Skeletal muscle tissue (tissue), 4 donors: ENCODE measurements around the gene MTRR. TPM values are rescaled to one million over a fixed set of nuclear protein-coding genes. Genes with fewer than 3 reads are reported as not detected.

Experiments used
- H3K27ac ChIP-seq: one replicate; pipeline ENCODE4 v1.7.0; 2013; ENCODE audit warnings: mild to moderate bottlenecking, low read depth, low read length, inconsistent platforms
- H3K27me3 ChIP-seq, 3 donors: one replicate each; pipeline ENCODE4 v1.7.0; 2013; ENCODE audit warnings: low read length in 3 of 3; ENCODE audit not compliant: control insufficient read depth in 3 of 3, insufficient read depth in 3 of 3
- H3K36me3 ChIP-seq, 3 donors: one replicate each; pipeline ENCODE4 v1.7.0; 2013; ENCODE audit warnings: low read length in 3 of 3; ENCODE audit not compliant: control insufficient read depth in 3 of 3, insufficient read depth in 3 of 3
- H3K4me1 ChIP-seq, 3 donors: one replicate each; pipeline ENCODE4 v1.7.0; 2013; ENCODE audit warnings: low read length in 3 of 3, mild to moderate bottlenecking in 3 of 3; ENCODE audit not compliant: control insufficient read depth in 3 of 3, insufficient read depth in 3 of 3
- H3K4me3 ChIP-seq, 3 donors: one replicate each; pipeline ENCODE4 v1.7.0; 2013; ENCODE audit warnings: low read length in 3 of 3
- H3K9ac ChIP-seq, 3 donors: one replicate each; pipeline ENCODE4 v1.7.0; 2013; ENCODE audit warnings: low read length in 3 of 3, mild to moderate bottlenecking in 3 of 3, moderate library complexity in 2 of 3, low read depth in 1 of 3
- H3K9me3 ChIP-seq, 3 donors: one replicate each; pipeline ENCODE4 v1.7.0; 2013; ENCODE audit warnings: low read length in 3 of 3; ENCODE audit not compliant: control insufficient read depth in 3 of 3
- total RNA-seq: library from RNA; depleted of rRNA; stranded (reverse); fragments of >200 nt; gene quantifications from one replicate; pipeline ENCODE4 v1.2.3, GENCODE V29; 2014
- donor health status: Osteomylitis.

MTRR gene
- total RNA-seq, 1 donor from 2014 or later = 29.7 TPM

DNA sequence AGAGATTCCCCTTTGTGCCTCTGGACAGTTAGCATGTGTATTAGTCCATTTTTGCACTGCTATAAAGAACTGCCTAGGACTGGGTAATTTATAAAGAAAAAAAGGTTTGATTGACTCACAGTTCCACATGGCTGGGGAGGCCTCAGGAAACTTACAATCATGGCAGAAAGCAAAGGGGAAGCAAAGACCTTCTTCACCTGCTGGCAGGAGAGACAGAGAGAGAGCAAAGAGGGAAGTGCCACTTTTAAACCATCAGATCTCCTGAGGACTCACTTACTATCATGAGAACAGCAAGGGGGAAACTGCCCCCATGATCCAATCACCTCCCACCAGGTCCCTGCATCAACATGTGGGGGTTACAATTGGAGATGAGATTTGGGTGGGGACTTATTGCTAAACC, 24.0 kb upstream of the MTRR start:
- H3K9ac ChIP-seq = no peak overlapping the region
- no peak overlapping the region for H3K4me3 ChIP-seq
- peaks cover 10 to 28% (median 27%) of the 10 kb centered on the region in 3 donors for H3K27me3 ChIP-seq
- H3K36me3 ChIP-seq = no peaks in the 10 kb centered on the region
- no peaks in the 10 kb centered on the region for H3K9me3 ChIP-seq
- no peak overlapping the region for H3K27ac ChIP-seq
- H3K4me1 ChIP-seq = peaks cover 4 to 6% (median 5%) of the 10 kb centered on the region in 3 donors

DNA sequence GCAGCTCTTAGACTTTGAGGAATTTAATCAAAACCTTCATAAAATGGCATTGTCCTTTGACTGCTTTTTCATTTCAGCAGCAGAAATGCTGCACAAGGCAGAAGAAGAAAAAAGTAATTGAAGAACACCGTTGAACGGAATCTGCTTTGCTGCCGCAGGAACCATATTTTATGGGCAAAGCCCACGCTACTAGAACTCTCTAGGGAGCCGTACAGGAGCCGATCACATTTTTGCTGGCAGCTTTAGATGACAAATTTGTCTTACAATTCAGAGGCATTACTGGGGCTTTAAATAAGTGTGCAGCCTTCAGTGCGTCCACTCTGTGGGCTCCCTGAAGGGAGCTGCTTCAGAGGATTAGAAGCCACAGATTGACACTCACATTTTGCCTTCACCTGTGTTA, 23.4 kb upstream of the MTRR start:
- Histone ChIP-seq H3K27ac (no peak overlapping the region), H3K9ac (no peak overlapping the region), H3K4me1 (peaks cover 6 to 8% (median 6%) of the 10 kb centered on the region in 3 donors), H3K36me3 (no peaks in the 10 kb centered on the region), H3K27me3 (peaks cover 10 to 30% (median 28%) of the 10 kb centered on the region in 3 donors), H3K9me3 (no peaks in the 10 kb centered on the region), H3K4me3 (no peak overlapping the region)

DNA sequence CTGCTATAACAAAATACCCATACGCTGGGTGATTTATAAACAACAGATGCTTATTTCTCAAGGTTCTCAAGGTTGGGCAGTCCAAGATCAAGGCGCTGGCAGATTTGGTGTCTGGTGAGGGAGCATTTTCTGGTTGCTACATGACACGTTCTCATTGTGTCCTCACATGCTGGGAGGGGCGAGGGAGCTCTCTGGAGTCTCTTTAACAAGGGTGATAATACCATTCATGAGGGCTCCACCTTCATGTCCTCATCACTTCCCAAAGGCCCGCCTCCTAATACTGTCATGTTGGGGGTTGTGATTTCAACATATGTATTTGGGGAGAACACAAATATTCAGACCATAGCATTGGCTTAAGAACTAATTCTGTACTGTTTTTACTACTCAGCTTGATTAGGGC, 22.6 kb upstream of the MTRR start:
- Histone ChIP-seq H3K9me3 (no peaks in the 10 kb centered on the region), H3K4me3 (no peak overlapping the region), H3K27me3 (peaks cover 10 to 34% (median 32%) of the 10 kb centered on the region in 3 donors), H3K9ac (no peak overlapping the region), H3K27ac (no peak overlapping the region), H3K4me1 (peaks cover 6 to 8% (median 6%) of the 10 kb centered on the region in 3 donors), H3K36me3 (no peaks in the 10 kb centered on the region)

DNA sequence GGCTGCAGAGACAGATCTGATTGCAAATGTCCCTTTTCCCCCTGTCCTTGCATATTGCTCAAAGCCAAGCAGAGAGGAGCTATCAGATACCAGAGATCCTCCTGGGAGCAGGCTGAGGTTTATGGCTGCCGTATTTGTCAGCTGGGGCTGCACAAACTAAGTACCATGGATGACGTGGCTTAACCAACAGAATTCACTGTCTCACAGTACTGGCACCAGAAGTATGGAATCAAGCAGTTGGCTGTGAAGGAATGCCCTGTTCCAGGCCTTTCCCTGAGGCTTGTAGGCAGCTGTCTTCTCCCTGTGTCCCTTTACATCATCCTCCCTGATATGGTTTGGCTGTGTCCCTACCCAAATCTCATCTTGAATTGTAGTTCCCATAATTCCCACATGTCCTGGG, 20.7 kb upstream of the MTRR start:
- Histone ChIP-seq H3K4me3 (no peak overlapping the region), H3K36me3 (no peaks in the 10 kb centered on the region), H3K4me1 (peaks cover 6 to 8% (median 6%) of the 10 kb centered on the region in 3 donors), H3K27ac (no peak overlapping the region), H3K9me3 (no peaks in the 10 kb centered on the region), H3K9ac (no peak overlapping the region), H3K27me3 (peaks cover 10 to 43% (median 38%) of the 10 kb centered on the region in 3 donors)

DNA sequence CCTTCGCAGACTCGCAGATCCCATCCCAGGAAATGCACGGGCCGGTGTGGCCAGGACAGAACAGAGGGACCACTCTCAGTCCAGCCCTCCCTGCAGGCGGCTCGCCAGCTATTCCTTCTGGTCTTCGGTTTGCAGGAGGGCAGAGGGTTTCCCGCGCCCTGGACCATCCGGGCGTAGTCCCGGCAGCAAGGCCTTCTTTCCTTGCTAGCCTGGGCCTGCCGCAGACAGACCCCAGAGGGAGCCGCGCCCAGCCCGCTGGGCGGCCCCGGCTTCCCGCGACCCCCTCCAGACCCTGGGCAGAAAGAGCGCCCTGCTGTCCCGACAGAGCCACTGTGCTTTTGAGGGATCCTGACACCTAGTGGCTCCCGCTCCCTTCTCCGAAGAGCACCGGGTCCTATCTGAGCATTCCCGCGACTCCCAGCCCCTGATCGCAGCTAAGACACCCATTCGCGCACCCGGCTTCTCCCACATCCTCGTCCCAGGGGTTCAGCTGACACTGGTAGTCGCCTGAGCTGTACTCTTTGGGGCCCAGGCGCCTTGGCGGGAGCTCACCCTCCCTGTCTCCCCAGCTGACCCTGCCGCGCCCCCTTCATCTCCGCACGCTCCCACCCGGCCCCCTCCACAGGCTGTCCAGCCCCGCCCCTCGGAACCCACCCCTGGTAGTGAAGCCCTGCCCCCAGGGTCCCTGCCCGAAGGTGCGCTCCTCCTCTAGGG, 19.1 kb upstream of the MTRR start:
- H3K4me3 ChIP-seq = peak overlapping the region; percentile 27 to 56 (median 55)
- no peaks in the 10 kb centered on the region for H3K9me3 ChIP-seq
- peaks cover 6 to 8% (median 6%) of the 10 kb centered on the region in 3 donors for H3K4me1 ChIP-seq
- peaks cover 10 to 39% (median 36%) of the 10 kb centered on the region in 3 donors for H3K27me3 ChIP-seq
- peak overlapping the region in 2 of 3 donors; percentile 45 to 47 for H3K9ac ChIP-seq
- no peak overlapping the region for H3K27ac ChIP-seq
- H3K36me3 ChIP-seq = no peaks in the 10 kb centered on the region

DNA sequence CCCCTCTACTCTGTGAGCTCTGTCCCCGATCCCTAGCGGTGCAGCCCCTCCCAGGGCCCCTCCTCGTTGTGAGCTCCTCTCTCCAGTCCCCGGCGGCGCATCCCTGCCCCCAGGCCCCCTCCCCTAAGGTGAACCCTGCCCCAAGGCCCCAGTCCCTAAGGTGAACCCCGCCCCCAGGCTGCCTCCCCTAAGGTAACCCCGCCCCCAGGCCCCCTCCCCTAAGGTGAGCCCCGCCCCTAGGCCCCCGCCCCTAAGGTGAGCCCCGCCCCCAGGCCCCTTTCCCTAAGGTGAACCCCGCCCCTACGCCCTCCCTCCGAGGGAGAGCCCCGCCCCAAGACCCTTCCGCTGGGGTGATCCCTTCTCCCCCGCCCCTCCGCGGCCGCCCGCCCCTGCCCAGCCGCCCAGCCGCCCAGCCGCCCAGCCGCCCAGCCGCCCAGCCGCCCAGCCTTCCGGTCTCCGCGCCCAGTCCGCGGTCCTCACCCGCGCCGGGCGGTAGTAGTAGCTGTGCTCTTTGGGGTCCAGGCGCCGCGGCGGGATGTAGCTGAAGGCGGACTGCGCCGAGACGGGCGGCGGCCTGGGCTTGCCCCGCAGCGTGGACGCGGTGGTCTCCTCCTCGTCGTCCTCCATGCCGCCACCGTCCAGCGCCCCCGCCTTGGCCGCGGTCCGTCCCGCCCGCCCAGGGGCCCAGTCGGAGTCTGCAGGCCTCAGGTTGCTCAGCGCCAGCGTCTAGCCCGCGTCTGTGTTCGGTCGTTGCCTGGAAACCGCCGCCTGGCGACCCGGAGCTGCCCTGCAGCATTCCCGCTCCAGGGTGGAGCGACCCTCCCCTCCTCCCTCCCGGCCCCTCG, 18.3 kb upstream of the MTRR start, which contains the start of gene CFAP90:
Gene CFAP90, minus strand, starts transcription at position 739 of the 845 bp plus-strand sequence. Its CDS starts 112 bp downstream, at position 627.
- H3K9me3 ChIP-seq = no peaks in the 10 kb centered on the region
- H3K4me3 ChIP-seq = peak within 1 kb of the TSS; percentile 30 to 63 (median 62)
- peaks cover 10 to 39% (median 31%) of the 10 kb centered on the region in 3 donors for H3K27me3 ChIP-seq
- no peaks in the 10 kb centered on the region for H3K36me3 ChIP-seq
- H3K4me1 ChIP-seq = peaks cover 6 to 8% (median 6%) of the 10 kb centered on the region in 3 donors
- peak within 1 kb of the TSS in 2 of 3 donors; percentile 45 to 47 for H3K9ac ChIP-seq
- H3K27ac ChIP-seq = no peak within 1 kb of the TSS

DNA sequence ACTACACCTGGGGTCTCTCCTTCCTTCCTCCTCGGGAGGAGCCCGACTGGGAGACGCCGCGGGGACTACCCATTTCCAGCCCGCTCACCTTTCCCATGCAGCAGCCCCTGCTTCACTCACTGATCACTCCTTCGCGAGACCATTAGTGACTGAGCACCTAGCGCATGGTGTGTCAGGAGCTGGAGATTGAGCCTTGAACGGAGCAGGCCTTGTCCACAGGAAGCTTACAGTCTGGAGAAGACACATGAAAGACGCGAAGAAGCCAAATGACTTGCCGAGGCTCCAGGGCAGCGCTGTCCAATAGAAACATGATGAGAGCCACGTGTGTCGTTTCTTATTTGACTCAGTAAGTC, 17.7 kb upstream of the MTRR start:
- Histone ChIP-seq H3K4me1 (peaks cover 6 to 8% (median 6%) of the 10 kb centered on the region in 3 donors), H3K4me3 (peak overlapping the region; percentile 30 to 63 (median 62)), H3K27ac (no peak overlapping the region), H3K27me3 (peaks cover 10 to 39% (median 31%) of the 10 kb centered on the region in 3 donors), H3K9ac (peak overlapping the region in 1 of 3 donors; percentile 16), H3K36me3 (no peaks in the 10 kb centered on the region), H3K9me3 (no peaks in the 10 kb centered on the region)

DNA sequence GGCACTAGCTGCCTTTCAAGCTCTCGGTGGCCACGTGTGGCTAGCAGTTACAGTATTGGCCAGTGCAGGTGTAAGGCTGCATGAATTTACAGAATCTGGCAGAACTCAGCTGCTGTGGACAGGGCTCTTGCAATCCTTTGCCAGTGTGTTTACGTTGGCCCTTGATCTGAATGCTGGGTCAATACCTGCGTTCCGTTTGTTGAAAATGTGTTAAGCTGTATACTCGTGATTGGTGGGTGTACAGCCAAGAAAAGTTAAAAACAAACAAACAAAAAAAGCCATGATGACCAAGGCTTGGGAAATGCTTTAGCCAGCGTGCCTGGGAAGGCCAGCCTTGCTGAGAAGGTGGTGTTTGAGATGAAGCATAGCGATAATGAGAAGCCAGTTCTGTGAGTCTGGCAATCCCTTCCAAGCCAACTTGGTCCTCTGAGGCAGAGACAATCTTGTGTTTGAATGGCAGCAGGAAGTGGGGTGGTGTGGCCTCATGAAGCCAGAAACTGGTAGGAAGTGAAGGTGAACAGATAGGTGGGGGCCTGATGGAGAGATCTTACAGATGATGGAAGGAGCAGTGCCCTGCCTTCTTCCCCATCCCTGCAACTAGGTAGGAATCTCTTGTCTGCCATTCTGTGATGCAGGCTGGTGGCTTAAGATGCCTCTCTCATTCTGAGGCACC, 17.2 kb upstream of the MTRR start:
- Histone ChIP-seq H3K4me1 (peaks cover 6 to 8% (median 6%) of the 10 kb centered on the region in 3 donors), H3K27ac (no peak overlapping the region), H3K36me3 (no peaks in the 10 kb centered on the region), H3K4me3 (no peak overlapping the region), H3K9ac (no peak overlapping the region), H3K27me3 (peaks cover 10 to 39% (median 31%) of the 10 kb centered on the region in 3 donors), H3K9me3 (no peaks in the 10 kb centered on the region)

DNA sequence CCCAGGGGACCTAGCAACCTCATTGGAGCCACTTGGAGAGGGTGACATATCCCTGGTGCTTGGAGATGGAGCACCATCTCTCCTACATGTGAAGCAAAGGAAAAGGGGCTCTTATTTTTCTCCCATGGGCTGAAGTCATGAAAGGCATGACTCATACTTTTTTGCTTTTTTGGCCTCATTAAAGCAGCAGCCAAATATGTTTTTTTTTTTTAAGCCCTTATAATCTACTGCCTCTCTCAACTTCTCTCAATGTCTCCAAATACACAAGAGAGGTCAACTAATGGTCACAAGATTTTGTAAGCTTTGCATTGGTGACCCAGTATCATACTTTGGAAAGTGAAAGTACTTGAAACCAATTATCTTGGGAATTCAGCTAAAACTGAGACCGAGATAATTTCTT, 16.4 kb upstream of the MTRR start:
- Histone ChIP-seq H3K9ac (no peak overlapping the region), H3K4me1 (peaks cover 6 to 8% (median 6%) of the 10 kb centered on the region in 3 donors)

More for the DNA sequence above, 16.4 kb upstream of the MTRR start:
- no peak overlapping the region for H3K4me3 ChIP-seq
- no peak overlapping the region for H3K27ac ChIP-seq
- H3K9me3 ChIP-seq = no peaks in the 10 kb centered on the region
- peaks cover 10 to 36% (median 29%) of the 10 kb centered on the region in 3 donors for H3K27me3 ChIP-seq
- H3K36me3 ChIP-seq = no peaks in the 10 kb centered on the region
